ENCODE measurements around the gene GABARAPL2.

The GABARAPL2 gene

GRCh38 chr16:75615619-75616018, 49.4 kb downstream of the GABARAPL2 start:
- TF ChIP-seq, protein P1, sequence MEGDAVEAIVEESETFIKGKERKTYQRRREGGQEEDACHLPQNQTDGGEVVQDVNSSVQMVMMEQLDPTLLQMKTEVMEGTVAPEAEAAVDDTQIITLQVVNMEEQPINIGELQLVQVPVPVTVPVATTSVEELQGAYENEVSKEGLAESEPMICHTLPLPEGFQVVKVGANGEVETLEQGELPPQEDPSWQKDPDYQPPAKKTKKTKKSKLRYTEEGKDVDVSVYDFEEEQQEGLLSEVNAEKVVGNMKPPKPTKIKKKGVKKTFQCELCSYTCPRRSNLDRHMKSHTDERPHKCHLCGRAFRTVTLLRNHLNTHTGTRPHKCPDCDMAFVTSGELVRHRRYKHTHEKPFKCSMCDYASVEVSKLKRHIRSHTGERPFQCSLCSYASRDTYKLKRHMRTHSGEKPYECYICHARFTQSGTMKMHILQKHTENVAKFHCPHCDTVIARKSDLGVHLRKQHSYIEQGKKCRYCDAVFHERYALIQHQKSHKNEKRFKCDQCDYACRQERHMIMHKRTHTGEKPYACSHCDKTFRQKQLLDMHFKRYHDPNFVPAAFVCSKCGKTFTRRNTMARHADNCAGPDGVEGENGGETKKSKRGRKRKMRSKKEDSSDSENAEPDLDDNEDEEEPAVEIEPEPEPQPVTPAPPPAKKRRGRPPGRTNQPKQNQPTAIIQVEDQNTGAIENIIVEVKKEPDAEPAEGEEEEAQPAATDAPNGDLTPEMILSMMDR (IDR thresholded peaks at IDR 0.05; ENCODE audit: poor library complexity, severe bottlenecking): no peak
- no peak for ATAC-seq (ENCODE audit: low read depth)
- no peaks in the 10 kb centered on the region for H3K9me3 ChIP-seq (ENCODE audit: severe bottlenecking)
- no peak overlapping the region for H3K4me3 ChIP-seq (ENCODE audit: severe bottlenecking)
- no peaks in the 10 kb centered on the region for H3K27me3 ChIP-seq (ENCODE audit: insufficient read depth, poor library complexity, severe bottlenecking)
- peaks cover 12% of the 10 kb centered on the region for H3K4me1 ChIP-seq (ENCODE audit: insufficient read depth, poor library complexity, severe bottlenecking)
- DNase-seq (ENCODE audit: low spot score): no peak
- H3K27ac ChIP-seq (ENCODE audit: poor library complexity, severe bottlenecking): peak overlapping the region; percentile 71
- H3K36me3 ChIP-seq (ENCODE audit: low read depth): peaks cover 92% of the 10 kb centered on the region

GRCh38 chr16:75616521-75617010, 50.4 kb downstream of the GABARAPL2 start:
- no peak for DNase-seq (ENCODE audit: low spot score)
- no peak for ATAC-seq (ENCODE audit: low read depth)
- TF ChIP-seq, protein P1 (IDR thresholded peaks at IDR 0.05; ENCODE audit: poor library complexity, severe bottlenecking): no peak
- Histone ChIP-seq H3K9me3 (ENCODE audit: severe bottlenecking) (no peaks in the 10 kb centered on the region), H3K4me3 (ENCODE audit: severe bottlenecking) (no peak overlapping the region), H3K36me3 (ENCODE audit: low read depth) (peaks cover 91% of the 10 kb centered on the region), H3K27me3 (ENCODE audit: insufficient read depth, poor library complexity, severe bottlenecking) (no peaks in the 10 kb centered on the region), H3K4me1 (ENCODE audit: insufficient read depth, poor library complexity, severe bottlenecking) (peaks cover 19% of the 10 kb centered on the region), H3K27ac (ENCODE audit: poor library complexity, severe bottlenecking) (no peak overlapping the region)

DNA sequence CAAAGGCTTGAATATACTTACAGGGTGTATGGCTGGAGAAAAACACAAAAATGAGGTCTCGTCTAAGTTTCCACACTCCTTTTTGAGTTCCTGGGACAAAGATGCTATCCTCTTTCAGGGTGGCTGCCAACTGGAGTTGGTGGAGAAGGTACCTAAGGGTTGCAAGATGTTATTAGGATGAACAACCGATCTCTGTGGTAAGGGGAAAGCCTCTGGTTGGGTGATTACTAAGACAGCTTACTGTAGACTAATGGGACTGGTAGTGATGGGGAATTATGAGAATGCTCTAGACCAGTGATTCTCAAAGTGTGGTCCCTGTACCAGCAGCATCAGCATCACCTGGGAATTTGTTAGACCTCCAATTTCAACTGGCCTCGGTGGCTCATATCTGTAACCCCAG, 50.9 kb downstream of the GABARAPL2 start:
- TF ChIP-seq, protein P1 (IDR thresholded peaks at IDR 0.05; ENCODE audit: poor library complexity, severe bottlenecking): no peak
- Histone ChIP-seq H3K36me3 (ENCODE audit: low read depth) (peaks cover 87% of the 10 kb centered on the region), H3K4me3 (ENCODE audit: severe bottlenecking) (no peak overlapping the region), H3K9me3 (ENCODE audit: severe bottlenecking) (no peaks in the 10 kb centered on the region), H3K27me3 (ENCODE audit: insufficient read depth, poor library complexity, severe bottlenecking) (no peaks in the 10 kb centered on the region), H3K27ac (ENCODE audit: poor library complexity, severe bottlenecking) (no peak overlapping the region), H3K4me1 (ENCODE audit: insufficient read depth, poor library complexity, severe bottlenecking) (peaks cover 23% of the 10 kb centered on the region)
- no peak for ATAC-seq (ENCODE audit: low read depth)
- no peak for DNase-seq (ENCODE audit: low spot score)

DNA sequence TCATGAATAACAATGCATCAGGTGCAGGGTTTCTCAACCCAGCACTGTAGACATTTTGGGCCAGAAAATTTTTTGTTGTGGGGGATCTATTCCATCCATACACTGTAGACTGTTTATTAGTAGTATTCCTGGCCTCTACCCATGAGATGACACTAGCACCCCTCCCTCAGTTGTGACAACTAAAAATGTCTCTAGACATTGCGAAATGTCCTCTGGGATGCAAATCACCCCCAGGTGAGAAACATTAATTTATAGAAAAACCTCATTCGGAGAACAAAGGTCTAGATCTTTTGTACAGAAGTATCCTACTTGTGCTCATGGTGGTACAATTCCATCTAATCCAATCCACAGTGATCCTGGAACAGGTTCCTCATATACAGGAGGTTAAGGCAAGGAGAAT, 52.6 kb downstream of the GABARAPL2 start:
- H3K9me3 ChIP-seq (ENCODE audit: severe bottlenecking): no peaks in the 10 kb centered on the region
- peaks cover 23% of the 10 kb centered on the region for H3K4me1 ChIP-seq (ENCODE audit: insufficient read depth, poor library complexity, severe bottlenecking)
- TF ChIP-seq, protein P1 (IDR thresholded peaks at IDR 0.05; ENCODE audit: poor library complexity, severe bottlenecking): no peak
- H3K27ac ChIP-seq (ENCODE audit: poor library complexity, severe bottlenecking): no peak overlapping the region
- H3K36me3 ChIP-seq (ENCODE audit: low read depth): peaks cover 70% of the 10 kb centered on the region
- H3K4me3 ChIP-seq (ENCODE audit: severe bottlenecking): no peak overlapping the region
- no peak for DNase-seq (ENCODE audit: low spot score)
- no peaks in the 10 kb centered on the region for H3K27me3 ChIP-seq (ENCODE audit: insufficient read depth, poor library complexity, severe bottlenecking)
- no peak for ATAC-seq (ENCODE audit: low read depth)

- TF ChIP-seq, protein P1 (IDR thresholded peaks at IDR 0.05; ENCODE audit: poor library complexity, severe bottlenecking): no peak
- H3K9me3 ChIP-seq (ENCODE audit: severe bottlenecking): no peaks in the 10 kb centered on the region
- no peak overlapping the region for H3K4me3 ChIP-seq (ENCODE audit: severe bottlenecking)
- peaks cover 59% of the 10 kb centered on the region for H3K36me3 ChIP-seq (ENCODE audit: low read depth)
- peaks cover 12% of the 10 kb centered on the region for H3K4me1 ChIP-seq (ENCODE audit: insufficient read depth, poor library complexity, severe bottlenecking)
- no peak overlapping the region for H3K27ac ChIP-seq (ENCODE audit: poor library complexity, severe bottlenecking)
- H3K27me3 ChIP-seq (ENCODE audit: insufficient read depth, poor library complexity, severe bottlenecking): no peaks in the 10 kb centered on the region
- ATAC-seq (ENCODE audit: low read depth) (no peak), DNase-seq (ENCODE audit: low spot score) (no peak)
These were observed 54.4 kb downstream of the GABARAPL2 start for GRCh38 chr16:75620326-75621169.

Measured in RWPE2 (cell line).